B cell (primary cell): ENCODE measurements around the gene EHBP1.

ENCODE experiments used
- EZH2 ChIP-seq: IDR thresholded peaks from 2 replicates; pipeline ENCODE4 v1.6.1; 2012; ENCODE audit warnings: borderline replicate concordance, low read depth, mild to moderate bottlenecking, moderate library complexity, low read length; ENCODE audit not compliant: insufficient read depth, poor library complexity, severe bottlenecking
- TF ChIP-seq, protein P1 (sequence below): fragments of 200-600 bp; IDR thresholded peaks from one replicate; pipeline ENCODE4 v1.8.0; 2022; ENCODE audit warnings: antibody characterized with exemption, mild to moderate bottlenecking

DNA sequence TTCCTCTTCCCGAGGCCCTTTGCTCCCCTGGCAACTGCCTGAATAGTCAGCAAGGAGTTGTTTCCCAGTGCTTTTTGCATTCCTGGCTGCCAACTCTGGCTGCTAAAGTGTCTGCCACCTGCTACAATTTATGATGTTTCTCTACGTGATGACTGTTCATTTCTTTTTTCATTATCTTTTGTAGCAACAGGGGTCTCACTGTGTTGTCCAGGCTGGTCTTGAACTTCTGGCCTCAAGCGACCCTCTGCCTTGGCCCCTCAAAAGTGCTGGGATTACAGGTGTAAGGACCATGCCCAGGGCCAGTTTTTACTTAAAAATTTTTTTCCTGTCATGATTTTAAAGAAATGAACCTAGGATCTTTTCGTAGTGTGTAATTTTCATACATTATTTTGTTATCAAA lies 11.3 kb downstream of the EHBP1 start:
- TF ChIP-seq, protein P1, sequence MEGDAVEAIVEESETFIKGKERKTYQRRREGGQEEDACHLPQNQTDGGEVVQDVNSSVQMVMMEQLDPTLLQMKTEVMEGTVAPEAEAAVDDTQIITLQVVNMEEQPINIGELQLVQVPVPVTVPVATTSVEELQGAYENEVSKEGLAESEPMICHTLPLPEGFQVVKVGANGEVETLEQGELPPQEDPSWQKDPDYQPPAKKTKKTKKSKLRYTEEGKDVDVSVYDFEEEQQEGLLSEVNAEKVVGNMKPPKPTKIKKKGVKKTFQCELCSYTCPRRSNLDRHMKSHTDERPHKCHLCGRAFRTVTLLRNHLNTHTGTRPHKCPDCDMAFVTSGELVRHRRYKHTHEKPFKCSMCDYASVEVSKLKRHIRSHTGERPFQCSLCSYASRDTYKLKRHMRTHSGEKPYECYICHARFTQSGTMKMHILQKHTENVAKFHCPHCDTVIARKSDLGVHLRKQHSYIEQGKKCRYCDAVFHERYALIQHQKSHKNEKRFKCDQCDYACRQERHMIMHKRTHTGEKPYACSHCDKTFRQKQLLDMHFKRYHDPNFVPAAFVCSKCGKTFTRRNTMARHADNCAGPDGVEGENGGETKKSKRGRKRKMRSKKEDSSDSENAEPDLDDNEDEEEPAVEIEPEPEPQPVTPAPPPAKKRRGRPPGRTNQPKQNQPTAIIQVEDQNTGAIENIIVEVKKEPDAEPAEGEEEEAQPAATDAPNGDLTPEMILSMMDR, result no peak
- TF ChIP-seq EZH2, result no peak
